ENCODE measurements around the gene THUMPD3.

GRCh38 chr3:9411302-9411701, 48.4 kb downstream of the THUMPD3 start:
- TF ChIP-seq POLR2AphosphoS5 (IDR thresholded peaks at IDR 0.05; ENCODE audit: borderline replicate concordance, low read depth, low read length) (no peak), EZH2 (IDR thresholded peaks at IDR 0.05) (no peak)
